GF-D8 (cell line): ENCODE data around the gene CCP110.

Source experiments
- DNase-seq: peaks from one replicate; lab custom pipeline; 2025; lab: John Stamatoyannopoulos, UW

The CCP110 gene

GRCh38 chr16:19523559-19524355 lies at the start of gene CCP110:
CCP110 (plus strand) TSS chr16:19523942; CDS start chr16:19527882, 3,940 bp downstream.
- peak; percentile 87 for DNase-seq

- no peak for DNase-seq
Observed at GRCh38 chr16:19474617-19475016, 49.1 kb upstream of the CCP110 start.

GRCh38 chr16:19478505-19478904 lies 45.2 kb upstream of the CCP110 start:
- DNase-seq, result no peak

- no peak for DNase-seq
Observed at GRCh38 chr16:19479302-19479721, 44.4 kb upstream of the CCP110 start.

GRCh38 chr16:19481296-19481695 lies 42.4 kb upstream of the CCP110 start:
- no peak for DNase-seq

GRCh38 chr16:19481769-19482168 lies 42.0 kb upstream of the CCP110 start:
- DNase-seq, result no peak

GRCh38 chr16:19482291-19482690 lies 41.5 kb upstream of the CCP110 start:
- no peak for DNase-seq

GRCh38 chr16:19484096-19484495 lies 39.6 kb upstream of the CCP110 start:
- no peak for DNase-seq

GRCh38 chr16:19485611-19486010 lies 38.1 kb upstream of the CCP110 start:
- no peak for DNase-seq

- DNase-seq, result no peak
Observed at GRCh38 chr16:19486051-19486450, 37.7 kb upstream of the CCP110 start.

GRCh38 chr16:19486750-19487325 lies 36.9 kb upstream of the CCP110 start:
- no peak for DNase-seq

GRCh38 chr16:19488213-19488640 lies 35.5 kb upstream of the CCP110 start:
- DNase-seq, result no peak

- DNase-seq, result no peak
Observed at GRCh38 chr16:19490619-19491018, 33.1 kb upstream of the CCP110 start.

GRCh38 chr16:19497176-19497575 lies 26.6 kb upstream of the CCP110 start:
- no peak for DNase-seq

GRCh38 chr16:19499006-19499405 lies 24.7 kb upstream of the CCP110 start:
- no peak for DNase-seq

- no peak for DNase-seq
Observed at GRCh38 chr16:19499481-19499880, 24.3 kb upstream of the CCP110 start.

GRCh38 chr16:19502395-19503131 lies 21.2 kb upstream of the CCP110 start:
- DNase-seq, result no peak

- no peak for DNase-seq
Observed at GRCh38 chr16:19503461-19504075, 20.2 kb upstream of the CCP110 start.

- no peak for DNase-seq
Observed at GRCh38 chr16:19505600-19506303, 18.0 kb upstream of the CCP110 start.

GRCh38 chr16:19506965-19507364 lies 16.8 kb upstream of the CCP110 start:
- no peak for DNase-seq

GRCh38 chr16:19507867-19508266 lies 15.9 kb upstream of the CCP110 start:
- no peak for DNase-seq

GRCh38 chr16:19512297-19512696 lies 11.4 kb upstream of the CCP110 start:
- DNase-seq, result no peak
